ENCODE measurements around the gene ARAP2.

Gene ARAP2

GRCh38 chr4:36244257-36245082, at the start of gene ARAP2:
Gene ARAP2 (minus strand): TSS chr4:36244514. CDS start chr4:36229486, 15,028 bp downstream.
- DNase-seq: peak; percentile 60

- DNase-seq: no peak
Observed at GRCh38 chr4:36292556-36293188, 48.4 kb upstream of the ARAP2 start.

- DNase-seq: no peak
Observed at GRCh38 chr4:36290641-36291040, 46.3 kb upstream of the ARAP2 start.

GRCh38 chr4:36288731-36289426, 44.6 kb upstream of the ARAP2 start:
- DNase-seq: no peak

GRCh38 chr4:36286481-36286871, 42.2 kb upstream of the ARAP2 start:
- DNase-seq: no peak

DNA sequence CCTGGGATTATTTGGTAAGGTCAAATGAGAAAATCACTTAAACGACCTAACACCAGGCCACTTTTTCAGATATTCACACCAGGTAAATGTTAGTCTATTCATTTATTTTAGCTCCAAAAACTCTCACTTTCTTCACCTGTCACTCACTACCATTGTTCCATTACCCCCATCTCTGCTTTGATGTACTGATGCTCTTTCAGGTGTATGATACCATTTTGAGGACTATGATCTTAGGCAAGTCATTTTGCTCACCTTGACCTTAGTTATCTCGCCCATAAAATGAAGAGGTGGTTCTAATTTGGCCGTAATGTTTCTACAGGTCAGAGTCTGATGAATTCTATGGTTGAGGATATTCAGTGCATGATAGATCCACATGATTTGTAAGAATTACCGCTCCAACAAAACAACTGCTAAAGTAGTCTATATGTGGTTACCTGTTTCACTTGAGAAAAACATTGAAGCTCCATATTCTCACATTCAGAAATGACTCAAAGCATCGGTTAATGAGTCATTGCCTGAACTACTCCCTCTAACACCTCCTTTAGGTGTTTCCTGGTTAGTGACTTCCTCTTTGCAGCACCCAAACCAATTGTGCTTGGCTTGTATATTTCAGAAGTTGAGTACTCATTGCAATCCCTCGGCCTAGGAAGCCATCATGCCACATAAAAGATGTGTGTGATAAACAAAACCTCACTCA, 41.6 kb upstream of the ARAP2 start:
- DNase-seq: no peak

- no peak for DNase-seq
Observed at GRCh38 chr4:36283912-36284465, 39.7 kb upstream of the ARAP2 start.

- no peak for DNase-seq
Observed at GRCh38 chr4:36282503-36283030, 38.3 kb upstream of the ARAP2 start.

DNA sequence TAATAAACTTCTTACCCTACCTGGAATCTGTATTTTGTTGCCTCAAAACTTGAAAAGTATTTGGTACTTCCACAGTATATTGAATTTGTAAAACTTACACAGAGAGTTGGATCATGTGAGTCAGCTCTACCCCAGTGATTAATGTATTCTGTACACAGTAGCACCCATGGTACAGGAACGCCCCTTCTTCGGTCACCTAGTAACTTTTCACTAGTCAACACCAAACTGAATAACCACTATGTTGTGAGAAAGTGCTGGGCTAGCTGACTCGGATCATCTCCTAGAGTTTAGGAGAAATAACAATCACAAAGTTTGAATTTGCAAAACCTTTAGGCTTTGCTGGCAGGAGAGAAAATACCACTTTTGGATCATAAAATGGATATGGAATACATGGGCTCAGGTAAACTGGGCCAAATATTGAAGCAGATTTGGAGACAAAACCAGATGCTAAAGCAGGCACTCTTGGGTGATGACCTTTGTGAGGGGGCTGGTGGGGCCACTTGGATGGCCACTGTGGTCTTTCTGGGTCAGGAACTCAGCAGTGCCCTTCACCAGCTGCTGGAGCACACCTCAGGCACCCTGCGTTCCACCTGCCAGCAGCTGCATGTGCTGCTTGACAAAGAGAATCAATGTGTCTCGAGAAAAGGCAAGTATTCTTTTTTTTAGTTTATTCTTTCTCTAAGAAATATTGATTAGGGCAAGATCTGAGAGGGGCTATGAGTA, 37.2 kb upstream of the ARAP2 start, which contains the start of gene DTHD1:
TSS of gene DTHD1 (plus strand) at position 233 of the 723 bp plus-strand sequence. CDS start at position 376, 143 bp downstream.
- no peak for DNase-seq

GRCh38 chr4:36280555-36280954, 36.2 kb upstream of the ARAP2 start:
- DNase-seq: no peak

GRCh38 chr4:36278789-36279188, 34.5 kb upstream of the ARAP2 start:
- no peak for DNase-seq

DNA sequence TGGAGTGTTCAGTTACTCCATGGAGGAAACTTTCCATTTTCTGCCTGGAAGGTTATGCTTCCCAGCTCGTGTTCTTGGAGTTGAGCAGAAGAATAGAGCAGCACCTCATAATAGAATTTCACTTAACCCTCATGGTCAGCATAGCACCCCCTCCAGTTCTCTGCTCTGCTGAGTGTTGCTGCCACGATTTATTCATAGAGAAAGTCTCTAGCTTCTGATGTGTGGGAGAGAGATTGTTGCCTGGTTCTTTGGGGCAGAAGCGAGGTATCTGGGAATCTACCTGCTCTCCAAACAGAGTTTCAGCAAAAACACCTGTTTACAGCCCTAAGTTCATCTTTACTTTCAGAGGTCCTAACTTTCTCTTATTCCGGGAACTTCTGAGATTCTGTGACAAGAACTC, 33.2 kb upstream of the ARAP2 start:
- DNase-seq: no peak

- DNase-seq: no peak
Observed at GRCh38 chr4:36274158-36274557, 29.8 kb upstream of the ARAP2 start.

DNA sequence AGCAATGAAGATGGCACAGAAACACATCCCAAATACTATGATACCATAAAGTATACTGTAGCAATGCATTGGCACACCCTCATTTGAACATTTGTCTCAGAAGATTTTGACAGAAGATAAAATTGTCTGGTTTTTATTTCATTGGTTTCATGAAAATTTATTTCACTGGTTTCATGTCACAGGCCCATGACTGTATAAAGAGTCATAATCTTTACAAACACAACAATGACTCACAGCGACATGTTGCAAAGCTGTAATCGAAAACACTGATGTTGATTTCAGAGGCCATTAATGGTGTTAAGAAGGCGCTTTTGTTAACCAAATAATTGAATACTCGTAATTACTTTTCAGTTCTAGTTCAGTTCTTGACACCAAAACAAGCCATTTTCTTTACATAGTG, 29.0 kb upstream of the ARAP2 start:
- no peak for DNase-seq

GRCh38 chr4:36269533-36270173, 25.3 kb upstream of the ARAP2 start:
- no peak for DNase-seq

- no peak for DNase-seq
Observed at GRCh38 chr4:36269101-36269500, 24.8 kb upstream of the ARAP2 start.

DNA sequence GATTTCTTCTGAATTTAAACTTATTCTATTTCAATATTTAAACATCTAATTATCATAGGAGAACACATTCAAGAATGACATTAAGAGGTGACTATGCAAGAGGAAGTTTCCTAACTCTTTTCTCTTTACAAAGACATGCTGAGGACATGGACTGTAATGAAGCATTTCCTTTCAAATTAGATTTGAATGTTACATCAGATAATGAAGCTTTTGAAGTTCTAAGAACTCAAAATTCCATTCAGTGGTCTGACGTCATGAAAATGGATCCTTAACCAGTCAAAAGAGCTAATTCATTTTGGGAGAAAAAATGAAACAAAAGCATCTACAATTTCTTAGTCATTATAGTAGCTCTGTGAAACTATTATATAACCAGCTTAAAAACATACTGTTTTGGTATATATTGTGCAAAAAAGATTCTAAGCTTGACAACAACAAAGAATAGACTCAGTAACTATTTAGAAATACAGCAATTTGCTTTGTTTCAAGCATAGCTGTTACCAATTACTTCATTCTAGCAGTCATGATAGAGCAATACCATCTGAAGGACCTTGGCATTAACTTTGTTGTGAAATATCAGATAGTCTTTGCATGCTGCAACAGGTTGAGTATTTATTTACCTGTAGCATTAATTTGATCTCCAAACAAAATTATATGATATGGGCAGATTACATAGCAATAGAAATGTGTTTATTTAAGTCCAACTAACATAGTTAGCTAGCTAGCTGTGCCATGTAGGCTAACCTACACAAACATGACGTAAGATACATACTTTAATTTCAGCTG, 23.4 kb upstream of the ARAP2 start:
- DNase-seq: no peak

GRCh38 chr4:36264207-36264826, 20.0 kb upstream of the ARAP2 start:
- no peak for DNase-seq

- no peak for DNase-seq
Observed at GRCh38 chr4:36260731-36261130, 16.4 kb upstream of the ARAP2 start.

- DNase-seq: no peak
Observed at GRCh38 chr4:36256398-36256891, 12.1 kb upstream of the ARAP2 start.
